H1 (cell line): ENCODE measurements around the gene DLK1. TPM values are rescaled to one million over a fixed set of nuclear protein-coding genes. Genes with fewer than 3 reads are reported as not detected.

Experiments
- CTCF ChIA-PET: fragments of 300-600 bp; sonication (Branson Sonifier 250); formaldehyde crosslinking; loops from one replicate; lab custom pipeline; 2021; ENCODE audit not compliant: partially characterized antibody; lab: Charles Lee
- POLR2A ChIA-PET: fragments of 300-600 bp; sonication (Branson Sonifier 250); formaldehyde crosslinking; loops from one replicate; lab custom pipeline; 2021; ENCODE audit warnings: inconsistent platforms; ENCODE audit not compliant: partially characterized antibody; lab: Charles Lee
- DNase-seq, 2 experiments: peaks; one replicate each; pipeline versions ENCODE4 v3.0.0 to v3.0.0-alpha.2; 2010 to 2022; ENCODE audit warnings: low spot score in 2 of 2, low read depth in 1 of 2, mixed read lengths in 1 of 2
- FAIRE-seq: peaks from 2 replicates; lab custom pipeline; 2011; peaks lifted over from hg19 to GRCh38; lab: Jason Lieb, UNC
- H2AFZ ChIP-seq: 2 replicates; pipeline ENCODE4 v1.8.1; 2012; ENCODE audit warnings: low read length, inconsistent platforms
- H2AK5ac ChIP-seq: 2 replicates; pipeline ENCODE4 v1.6.1; 2013; ENCODE audit warnings: low read depth, low read length
- H2BK120ac ChIP-seq: replicated peaks from 2 replicates; pipeline ENCODE3; 2013; ENCODE audit warnings: low read depth, low read length, inconsistent platforms
- H2BK12ac ChIP-seq: 2 replicates; pipeline ENCODE4 v1.6.1; 2013; ENCODE audit warnings: low read depth, low read length
- H2BK15ac ChIP-seq: 2 replicates; pipeline ENCODE4 v1.6.1; 2013; ENCODE audit warnings: low read length
- H2BK20ac ChIP-seq: 2 replicates; pipeline ENCODE4 v1.6.1; 2013; ENCODE audit warnings: low read length
- H2BK5ac ChIP-seq: 2 replicates; pipeline ENCODE4 v1.6.1; 2013; ENCODE audit warnings: low read depth, low read length
- H3K14ac ChIP-seq: 2 replicates; pipeline ENCODE4 v1.6.1; 2013; ENCODE audit warnings: inconsistent platforms; ENCODE audit not compliant: insufficient read length
- H3K18ac ChIP-seq: 2 replicates; pipeline ENCODE4 v1.6.1; 2013; ENCODE audit warnings: low read length; ENCODE audit errors: extremely low read depth
- H3K23ac ChIP-seq: 2 replicates; pipeline ENCODE4 v1.6.1; 2013; ENCODE audit warnings: inconsistent platforms; ENCODE audit not compliant: insufficient read length
- H3K23me2 ChIP-seq: 2 replicates; pipeline ENCODE4 v1.6.1; 2013; ENCODE audit warnings: low read depth, low read length
- H3K27ac ChIP-seq: 2 replicates; pipeline ENCODE4 v1.6.1; 2011; ENCODE audit warnings: low read depth, low read length, inconsistent platforms
- H3K27me3 ChIP-seq, 4 experiments: replicated peaks in 1 of 4; 1 replicate in 1 of 4; 2 replicates in 3 of 4; pipeline versions ENCODE4 v1.6.1 to v1.8.1; 2011 to 2013; ENCODE audit warnings: low read length in 3 of 4, mild to moderate bottlenecking in 3 of 4, inconsistent platforms in 2 of 4, mixed read lengths in 2 of 4, moderate library complexity in 1 of 4; ENCODE audit not compliant: control insufficient read depth in 3 of 4, insufficient read depth in 3 of 4; ENCODE audit errors: extremely low read depth in 1 of 4
- H3K36me3 ChIP-seq, 4 experiments: 2 replicates each; pipeline versions ENCODE4 v1.6.1 to v1.8.1; 2011 to 2013; ENCODE audit warnings: mild to moderate bottlenecking in 4 of 4, low read length in 3 of 4, moderate library complexity in 2 of 4, control low read depth in 1 of 4, inconsistent platforms in 1 of 4; ENCODE audit not compliant: insufficient read depth in 4 of 4, control insufficient read depth in 2 of 4
- H3K4ac ChIP-seq: replicated peaks from 2 replicates; pipeline ENCODE3; 2013; ENCODE audit warnings: low read length, low read depth, mixed read lengths, inconsistent platforms; ENCODE audit not compliant: insufficient read length
- H3K4me1 ChIP-seq, 4 experiments: replicated peaks in 1 of 4; 1 replicate in 1 of 4; 2 replicates in 3 of 4; pipeline versions ENCODE4 v1.6.1 to v1.8.1; 2011 to 2013; ENCODE audit warnings: low read length in 3 of 4, inconsistent platforms in 2 of 4, mixed read lengths in 1 of 4; ENCODE audit not compliant: insufficient read depth in 4 of 4, control insufficient read depth in 3 of 4
- H3K4me2 ChIP-seq, 2 experiments: 2 replicates each; pipeline versions ENCODE4 v1.6.1 to v1.8.1; 2011 to 2013; ENCODE audit warnings: low read depth in 2 of 2, low read length in 2 of 2, control low read depth in 1 of 2, inconsistent platforms in 1 of 2, mild to moderate bottlenecking in 1 of 2; ENCODE audit not compliant: insufficient read depth in 1 of 2
- H3K4me3 ChIP-seq, 4 experiments: fragments of 200-600, 300-600 bp in 1 of 4; sonication (generic), shearing (Covaris generic), sonication (Bioruptor Twin) in 1 of 4; 2 replicates each; pipeline versions ENCODE4 v1.5.1 to v1.8.1; 2011 to 2016; ENCODE audit warnings: low read length in 4 of 4, low read depth in 3 of 4, control low read depth in 2 of 4, inconsistent platforms in 2 of 4, mild to moderate bottlenecking in 2 of 4, mixed read lengths in 1 of 4, moderate library complexity in 1 of 4; ENCODE audit not compliant: insufficient read depth in 2 of 4; ENCODE audit errors: extremely low read depth in 1 of 4
- H3K56ac ChIP-seq: replicated peaks from 2 replicates; pipeline ENCODE3; 2013; ENCODE audit warnings: low read depth, mild to moderate bottlenecking, mixed read lengths, low read length, inconsistent platforms; ENCODE audit not compliant: insufficient read length
- H3K79me1 ChIP-seq: 2 replicates; pipeline ENCODE4 v1.6.1; 2013; ENCODE audit warnings: low read depth, low read length, control low read depth
- H3K79me2 ChIP-seq, 2 experiments: 2 replicates each; pipeline versions ENCODE4 v1.6.1 to v1.8.1; 2012 to 2013; ENCODE audit warnings: low read length in 2 of 2, mild to moderate bottlenecking in 2 of 2, inconsistent platforms in 1 of 2; ENCODE audit not compliant: insufficient read depth in 2 of 2, control insufficient read depth in 1 of 2
- H3K9ac ChIP-seq, 4 experiments: replicated peaks in 1 of 4; 1 replicate in 1 of 4; 2 replicates in 3 of 4; pipeline versions ENCODE4 v1.6.1 to v1.8.1; 2011 to 2013; ENCODE audit warnings: low read depth in 3 of 4, low read length in 3 of 4, control low read depth in 2 of 4, mild to moderate bottlenecking in 2 of 4, moderate library complexity in 2 of 4, inconsistent platforms in 1 of 4; ENCODE audit errors: extremely low read depth in 1 of 4
- H3K9me3 ChIP-seq, 2 experiments: 2 replicates each; pipeline versions ENCODE4 v1.6.1 to v1.8.1; 2012 to 2013; ENCODE audit warnings: mild to moderate bottlenecking in 2 of 2, moderate library complexity in 2 of 2, control low read depth in 1 of 2, inconsistent platforms in 1 of 2, low read depth in 1 of 2, low read length in 1 of 2, mixed read lengths in 1 of 2; ENCODE audit not compliant: insufficient read depth in 2 of 2
- H4K20me1 ChIP-seq, 2 experiments: replicated peaks in 1 of 2; 2 replicates each; pipeline versions ENCODE3 to v1.8.1; 2011 to 2013; ENCODE audit warnings: inconsistent platforms in 2 of 2, low read length in 2 of 2, mild to moderate bottlenecking in 1 of 2; ENCODE audit not compliant: insufficient read depth in 2 of 2, control insufficient read depth in 1 of 2
- H4K5ac ChIP-seq: 2 replicates; pipeline ENCODE4 v1.6.1; 2013; ENCODE audit warnings: low read length, low read depth, mixed read lengths, inconsistent platforms; ENCODE audit not compliant: insufficient read length
- H4K8ac ChIP-seq: 2 replicates; pipeline ENCODE4 v1.8.0; 2013; ENCODE audit warnings: mild to moderate bottlenecking, moderate library complexity, low read length, inconsistent platforms; ENCODE audit not compliant: insufficient read depth; ENCODE audit errors: extremely low read depth
- H4K91ac ChIP-seq: replicated peaks from 2 replicates; pipeline ENCODE3; 2013; ENCODE audit warnings: low read length, mixed read lengths, inconsistent platforms; ENCODE audit not compliant: insufficient read length
- BRCA1 ChIP-seq: IDR thresholded peaks from 2 replicates; pipeline ENCODE4 v1.6.1; 2012; ENCODE audit warnings: low read depth, low read length, improper control_type of control experiment
- KDM1A ChIP-seq: fragments of 200-600, 300-600 bp; sonication (generic); IDR thresholded peaks from 2 replicates; pipeline ENCODE4 v1.7.1; 2016; ENCODE audit warnings: mild to moderate bottlenecking, low read length, borderline replicate concordance
- WGBS, 2 experiments: shearing (Covaris generic) in 1 of 2; methylation state at CpG; one replicate each; pipeline versions ENCODE4 v1.1.6 to v1.1.7; 2013 to 2015; ENCODE audit warnings: low lambda C conversion rate in 2 of 2, mixed read lengths in 2 of 2, inconsistent platforms in 1 of 2, low coverage in 1 of 2, missing lambda C conversion rate in 1 of 2; ENCODE audit not compliant: insufficient replicate concordance in 2 of 2, insufficient coverage in 1 of 2, insufficient read length in 1 of 2; ENCODE audit errors: extremely low coverage in 1 of 2, missing lambda C conversion rate in 1 of 2; 5-methylcytosine and 5-hydroxymethylcytosine counted together
- polyA plus RNA-seq, 7 experiments: library from polyadenylated mRNA; depleted of rRNA in 3 of 7; stranded (reverse) in 5 of 7; unstranded in 2 of 7; fragments of >200 nt in 5 of 7; fragments of 200-250 nt in 2 of 7; gene quantifications; 1 replicate in 5 of 7; 2 replicates in 1 of 7; 4 replicates in 1 of 7; pipeline versions ENCODE4 v1.2.1 to v1.2.3, GENCODE V29; 2011 to 2013; ENCODE audit warnings: missing spikeins in 2 of 7, mixed read lengths in 2 of 7
- total RNA-seq: library from RNA; stranded (reverse); fragmentation: NEBNext Ultra II Directional; extraction: Animal tissue kit (Norgen Biotek cat#: 25700); gene quantifications from 2 replicates; pipeline ENCODE4 v1.2.1, GENCODE V29; 2021

Gene DLK1
- total and polyA plus RNA-seq, 2 of the 8 experiments (the other 6 are each of a cell fraction or from before 2014, with no cell fraction given), result 1.3 to 2.4 TPM

GRCh38 chr14:100694579-100695422 lies 31.9 kb upstream of the DLK1 start:
- no peak for TF ChIP-seq BRCA1
- TF ChIP-seq KDM1A, result peak; percentile 74; the same call in 1 of the 2 replicates
- no peak overlapping the region for H3K4me3 ChIP-seq
- no peaks in the 10 kb centered on the region for H3K23me2 ChIP-seq
- no peaks in the 10 kb centered on the region for H4K20me1 ChIP-seq
- ChIA-PET POLR2A (no interaction called here), CTCF (interaction anchor here (0.5 to 1.6 kb wide), 2 partner anchors 22 to 1717 kb away, joined by 3 to 5 read pairs; no protein-coding TSS in a partner anchor)
- H2BK120ac ChIP-seq, result no peak overlapping the region
- H2AFZ ChIP-seq, result no peak overlapping the region
- peak overlapping the region; percentile 14; the same call in 1 of the 2 replicates for H2AK5ac ChIP-seq
- 0 out of 2 replicates have a peak overlapping the region, but pooled peaks have one; percentile 32 for H2BK20ac ChIP-seq
- no peaks in the 10 kb centered on the region for H3K36me3 ChIP-seq
- no peak overlapping the region for H4K91ac ChIP-seq
- H3K4me1 ChIP-seq, result peaks cover 0 to 9% (median 0%) of the 10 kb centered on the region in 4 experiments; a peak in 2 of 7 replicates
- H3K56ac ChIP-seq, result no peak overlapping the region
- no peak overlapping the region for H4K8ac ChIP-seq
- no peak overlapping the region for H4K5ac ChIP-seq
- H2BK12ac ChIP-seq, result no peak overlapping the region
- no peak overlapping the region for H3K18ac ChIP-seq
- no peaks in the 10 kb centered on the region for H3K79me2 ChIP-seq
- no peak overlapping the region for H3K4me2 ChIP-seq
- H3K79me1 ChIP-seq, result no peaks in the 10 kb centered on the region
- H2BK5ac ChIP-seq, result no peak overlapping the region
- DNase-seq (no peak), FAIRE-seq (no peak)
- no peak overlapping the region for H3K14ac ChIP-seq
- H3K4ac ChIP-seq, result no peak overlapping the region
- H3K27me3 ChIP-seq, result peaks cover 0 to 6% (median 0%) of the 10 kb centered on the region in 4 experiments; a peak in 2 of 7 replicates
- H3K9me3 ChIP-seq, result no peaks in the 10 kb centered on the region
- no peak overlapping the region for H3K27ac ChIP-seq
- 92% methylated on average over 16 of the region's 17 CpGs; no CpG with 5 or more reads in 1 of the 2 experiments for WGBS, 2 experiments
- H3K23ac ChIP-seq, result no peak overlapping the region
- H2BK15ac ChIP-seq, result 0 out of 2 replicates have a peak overlapping the region, but pooled peaks have one; percentile 72
- no peak overlapping the region for H3K9ac ChIP-seq
